ENCODE data around the gene KDM4C.

Gene KDM4C

GRCh38 chr9:7067169-7067568, 309.4 kb downstream of the KDM4C start:
- no peak for DNase-seq

GRCh38 chr9:7071916-7072315, 314.1 kb downstream of the KDM4C start:
- DNase-seq, result no peak

DNA sequence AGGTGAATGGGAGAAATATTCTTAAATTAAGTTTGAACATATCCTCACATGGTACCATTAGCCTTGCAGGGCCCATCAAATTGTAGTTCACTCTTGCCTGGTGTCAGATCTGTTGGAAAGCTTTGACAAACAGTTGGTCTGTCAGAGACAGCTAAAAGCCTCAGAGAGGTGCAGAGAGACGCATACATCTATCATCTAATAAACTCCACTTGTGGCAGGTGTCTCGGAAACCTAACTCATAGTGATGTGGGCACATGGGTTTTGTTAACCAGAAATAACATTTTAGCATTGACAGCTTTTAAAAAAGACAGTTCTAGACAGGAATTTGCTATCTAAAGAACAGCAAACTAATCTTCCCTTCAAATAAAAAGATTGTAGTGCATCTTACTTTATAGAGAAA, 315.9 kb downstream of the KDM4C start:
- no peak for DNase-seq

DNA sequence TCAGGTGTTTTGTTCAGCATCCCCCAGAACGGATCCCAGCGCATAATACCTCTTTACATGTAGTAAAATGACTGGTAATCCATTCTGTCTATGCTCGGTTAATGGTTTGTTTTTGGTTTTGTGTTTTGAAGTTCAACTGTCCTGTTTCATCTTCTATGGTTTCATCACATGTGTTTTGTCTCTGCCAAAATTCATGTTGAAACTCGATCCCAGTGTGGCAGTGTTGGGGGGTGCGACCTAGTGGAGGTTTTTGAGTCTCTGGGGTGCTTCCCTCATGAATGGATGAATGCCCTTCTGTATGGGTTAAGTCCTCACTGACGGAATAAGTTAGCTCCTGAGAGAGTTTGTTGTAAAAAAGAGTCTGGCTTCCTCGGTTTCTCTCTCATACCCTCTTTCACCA, 317.4 kb downstream of the KDM4C start:
- no peak for DNase-seq

DNA sequence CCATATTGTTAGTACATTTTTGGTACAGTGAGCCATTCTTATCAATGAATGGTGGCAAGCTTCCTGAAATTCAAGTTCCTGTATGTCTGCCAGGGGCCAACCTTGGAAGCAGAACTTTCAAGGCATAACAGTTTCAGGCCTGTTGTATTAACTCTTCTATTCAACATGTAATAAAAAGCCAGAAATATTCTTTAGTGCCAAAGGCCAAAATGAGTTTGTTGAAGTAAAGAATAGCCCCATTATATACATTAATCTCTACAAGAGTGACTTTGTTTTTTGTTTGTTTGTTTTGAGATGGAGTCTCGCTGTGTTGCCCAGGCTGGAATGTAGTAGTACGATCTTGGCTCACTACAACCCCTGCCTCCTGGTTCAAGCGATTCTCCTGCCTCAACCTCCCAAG, 321.3 kb downstream of the KDM4C start:
- no peak for DNase-seq

- DNase-seq, result no peak
Observed at GRCh38 chr9:7081065-7081600, 323.4 kb downstream of the KDM4C start.

GRCh38 chr9:7083192-7083591, 325.4 kb downstream of the KDM4C start:
- no peak for DNase-seq

GRCh38 chr9:7085357-7085756, 327.6 kb downstream of the KDM4C start:
- no peak for DNase-seq

DNA sequence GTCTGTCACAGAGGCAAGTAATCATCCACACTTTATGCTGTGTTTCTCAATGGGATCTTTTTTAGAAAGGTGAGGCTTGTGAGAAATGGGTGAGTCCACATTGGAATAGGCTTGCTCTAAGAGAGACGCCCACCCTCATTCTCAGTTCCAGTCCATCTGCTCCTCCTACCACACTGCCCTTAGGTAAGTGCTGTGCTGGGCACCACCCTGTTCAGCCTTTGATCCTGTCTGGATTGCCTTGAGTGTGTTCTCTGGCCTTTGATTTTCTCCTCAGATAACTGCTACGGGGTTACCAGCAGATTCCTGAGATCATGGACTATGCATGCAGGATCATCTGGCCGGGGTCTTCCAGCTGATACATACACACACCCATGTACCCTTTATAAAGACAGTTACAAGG, 328.6 kb downstream of the KDM4C start:
- no peak for DNase-seq

GRCh38 chr9:7088611-7089010, 330.8 kb downstream of the KDM4C start:
- DNase-seq, result no peak

DNA sequence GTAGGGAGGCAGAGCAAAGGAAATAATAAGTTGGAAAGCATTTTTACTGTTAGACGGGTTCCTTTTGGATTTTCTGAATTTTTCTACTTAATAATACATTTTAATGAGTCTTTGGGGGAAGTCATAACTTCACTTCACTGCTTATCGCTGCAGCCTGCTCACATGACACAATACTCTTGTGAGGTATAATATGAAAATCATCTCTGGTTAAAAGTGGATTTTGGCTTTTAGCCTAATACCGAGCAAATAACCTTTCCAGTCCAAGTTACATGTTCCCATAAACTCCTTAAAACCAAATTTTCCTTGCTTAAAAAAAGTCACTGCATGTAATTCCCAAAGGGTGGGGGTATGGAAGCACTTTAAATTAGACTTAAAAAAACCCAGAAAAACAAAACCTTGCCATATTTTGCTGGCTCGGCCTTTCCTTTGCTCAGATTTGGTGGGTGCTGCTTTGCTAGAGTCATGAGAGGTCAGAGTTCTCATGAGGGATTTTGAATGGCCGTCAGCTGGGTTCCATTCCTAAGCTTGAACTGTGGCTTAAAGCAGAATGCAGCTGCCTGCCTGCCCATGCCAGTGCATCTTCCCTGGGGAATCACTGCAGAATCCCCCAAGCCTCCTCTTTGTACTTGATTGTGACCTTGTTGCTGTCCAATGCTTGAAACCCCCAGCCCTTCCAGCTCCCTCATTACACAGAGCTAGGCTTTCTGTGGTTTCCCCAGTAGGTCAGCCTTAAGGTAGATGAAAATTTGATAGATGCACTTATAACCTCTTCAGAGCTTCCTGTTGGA, 331.8 kb downstream of the KDM4C start:
- no peak for DNase-seq

DNA sequence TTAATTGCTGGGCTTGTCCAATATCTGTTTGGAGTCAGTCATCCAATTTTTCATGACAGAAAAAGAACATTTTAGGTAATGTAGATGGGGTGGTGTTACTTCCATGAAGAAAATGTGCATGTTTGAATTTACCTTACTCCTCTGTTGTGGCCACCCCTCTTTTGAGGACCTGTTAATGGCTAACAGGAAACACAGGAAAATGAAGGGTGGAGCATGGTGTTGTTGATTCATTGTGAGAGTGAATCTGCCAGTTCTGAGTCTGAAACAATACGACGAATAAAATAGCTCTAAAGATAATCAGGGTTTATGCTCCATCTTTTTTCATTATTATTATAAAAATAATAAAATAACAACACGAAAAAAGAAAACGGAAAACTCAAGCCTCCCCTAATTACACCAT, 335.3 kb downstream of the KDM4C start:
- no peak for DNase-seq

DNA sequence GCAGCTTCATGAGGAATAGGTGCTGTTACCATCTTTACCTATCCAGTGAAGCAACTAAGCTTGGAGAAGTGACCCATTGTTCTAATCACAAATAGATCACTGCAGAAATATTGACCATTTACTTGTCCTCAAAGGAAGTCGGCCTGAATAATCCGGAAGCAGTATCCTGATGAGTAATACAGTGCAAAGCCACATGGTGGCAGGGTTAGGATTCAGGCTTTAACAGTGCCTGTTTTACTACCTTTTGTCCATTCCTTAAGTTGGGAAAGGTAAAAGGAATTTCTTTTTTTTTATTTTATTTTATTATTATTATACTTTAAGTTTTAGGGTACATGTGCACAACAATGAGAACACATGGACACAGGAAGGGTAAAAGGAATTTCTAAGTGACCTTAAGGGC, 336.3 kb downstream of the KDM4C start:
- no peak for DNase-seq

- no peak for DNase-seq
Observed at GRCh38 chr9:7094576-7094975, 336.8 kb downstream of the KDM4C start.

GRCh38 chr9:7095058-7095457, 337.3 kb downstream of the KDM4C start:
- no peak for DNase-seq

DNA sequence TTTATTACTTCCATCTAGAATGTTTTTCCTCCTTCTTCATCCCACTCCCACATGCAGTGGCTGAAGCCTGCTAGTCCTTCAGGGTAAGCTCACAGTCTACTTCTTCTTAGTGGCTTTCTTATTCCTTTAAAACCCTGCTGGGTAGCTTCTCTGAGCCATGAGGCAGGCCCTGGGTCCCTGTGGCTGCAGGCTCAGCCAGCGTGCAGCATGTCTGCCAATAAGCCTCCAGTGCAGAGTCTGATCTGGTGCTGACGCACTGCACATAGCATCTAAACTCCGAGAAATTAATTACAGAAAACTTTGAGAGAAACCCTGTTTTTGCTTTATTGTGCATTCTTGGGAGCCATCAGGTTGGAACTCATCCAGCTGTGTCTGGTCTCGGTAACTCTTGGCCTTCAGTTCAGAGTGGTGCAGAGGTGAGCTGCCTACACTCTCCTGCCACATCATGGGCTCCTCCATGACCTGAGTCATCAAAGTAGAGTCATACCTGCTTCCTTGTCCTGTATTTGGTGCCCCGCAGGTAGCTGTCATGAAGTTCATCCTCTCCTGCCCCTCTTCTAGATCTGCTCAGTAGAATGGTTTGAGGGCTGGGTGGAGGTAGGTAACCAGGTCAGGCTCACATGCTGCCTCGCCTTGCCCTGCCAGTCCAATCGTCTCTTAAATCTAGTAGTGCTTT, 339.4 kb downstream of the KDM4C start:
- DNase-seq, result no peak

- DNase-seq, result no peak
Observed at GRCh38 chr9:7097785-7098752, 340.3 kb downstream of the KDM4C start.

DNA sequence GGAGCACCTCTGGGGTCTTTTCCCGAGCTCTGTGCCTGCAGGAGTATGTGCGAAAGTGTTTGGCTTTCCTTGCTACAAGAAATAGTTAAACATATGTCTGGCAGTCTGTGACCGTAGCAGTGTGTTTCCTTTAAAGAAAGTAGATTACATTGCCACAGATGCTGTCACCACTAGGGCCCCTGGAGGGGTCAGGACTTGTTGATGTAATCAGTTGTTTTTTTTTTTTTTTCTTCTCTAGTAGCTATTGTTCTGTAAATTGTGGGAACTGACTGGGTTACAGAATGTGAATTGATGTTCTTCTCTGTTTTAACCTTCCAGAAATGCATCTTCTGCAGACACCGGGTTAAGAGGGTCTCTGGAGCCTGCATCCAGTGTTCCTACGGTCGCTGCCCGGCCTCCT, 345.6 kb downstream of the KDM4C start:
- no peak for DNase-seq

DNA sequence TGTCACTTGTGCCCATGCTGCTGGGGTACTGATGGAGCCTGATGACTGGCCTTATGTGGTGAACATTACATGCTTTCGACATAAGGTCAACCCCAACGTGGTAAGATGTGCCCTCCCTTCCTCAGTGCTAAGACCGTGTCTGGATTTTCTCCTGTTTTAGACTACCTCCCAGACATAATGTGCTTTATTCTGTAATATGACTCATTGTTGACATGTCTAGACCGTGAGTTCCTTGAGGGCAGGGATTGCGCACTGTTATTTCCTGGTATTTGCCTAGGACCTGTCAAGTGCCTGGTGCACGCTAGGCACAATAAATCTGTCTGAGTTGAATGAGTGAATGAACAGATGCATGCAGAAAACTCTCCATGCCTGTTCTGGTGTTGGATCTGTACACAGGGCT, 346.0 kb downstream of the KDM4C start:
- DNase-seq, result no peak

GRCh38 chr9:7104625-7105024, 346.9 kb downstream of the KDM4C start:
- DNase-seq, result no peak

DNA sequence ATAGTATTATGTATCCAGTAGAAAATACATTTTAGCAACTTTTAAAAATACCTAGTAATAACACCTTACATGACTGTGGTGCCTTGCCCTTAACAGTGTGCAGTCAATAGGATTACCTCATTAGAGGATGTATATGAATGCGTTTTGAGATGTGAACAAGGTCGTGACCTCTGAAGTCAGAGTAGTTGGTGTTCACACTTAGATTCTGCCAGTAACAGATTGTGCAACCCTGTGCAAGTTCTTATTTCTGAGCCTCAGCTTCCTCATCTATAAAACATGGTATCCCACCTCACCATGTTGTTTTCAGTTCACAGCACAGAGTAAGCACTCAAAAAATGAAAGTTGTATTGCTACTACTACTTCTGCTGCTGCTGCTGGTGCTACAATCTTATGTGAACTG, 347.3 kb downstream of the KDM4C start:
- no peak for DNase-seq

DNA sequence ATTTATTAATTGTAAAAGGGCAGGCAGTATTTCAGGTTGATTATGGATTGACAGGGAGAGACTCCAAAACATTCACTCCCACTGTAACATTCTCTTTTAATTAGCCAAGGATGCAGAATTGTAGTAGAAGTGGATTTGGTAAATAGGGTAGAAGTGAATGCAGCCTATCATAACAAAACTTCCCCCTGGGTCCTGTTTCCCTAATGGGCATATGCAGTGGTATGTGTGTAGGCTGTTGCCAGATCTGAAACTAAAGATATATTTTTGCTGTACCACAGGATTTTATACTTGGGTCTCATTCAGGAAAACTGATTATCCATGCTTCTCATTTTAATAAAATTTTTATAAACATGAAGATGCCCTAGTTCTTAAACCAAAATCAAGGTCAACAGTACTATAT, 351.2 kb downstream of the KDM4C start:
- DNase-seq, result no peak

DNA sequence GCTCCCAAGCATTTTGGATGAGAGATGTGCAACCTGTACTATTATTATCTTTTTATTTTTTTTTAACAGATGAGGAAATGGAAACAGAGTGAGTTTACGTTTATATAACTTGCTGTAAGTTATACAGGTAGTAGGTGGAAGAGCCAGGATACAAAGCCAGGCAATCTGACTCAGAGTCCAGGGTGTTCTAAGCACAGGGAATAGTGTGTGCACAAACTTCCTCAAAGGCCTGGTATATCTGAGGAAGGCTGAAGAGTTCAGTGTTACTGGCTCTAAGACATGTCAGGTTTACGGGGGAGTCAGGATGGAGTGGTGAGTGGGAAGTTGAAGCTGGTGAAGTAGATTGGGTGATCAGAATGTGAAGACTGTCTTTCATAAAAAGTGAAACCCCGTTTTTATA, 353.6 kb downstream of the KDM4C start:
- no peak for DNase-seq

All from stimulated activated CD4-positive, alpha-beta T cell treated with anti-CD3 and anti-CD28 coated beads, Interleukin-4, amount 100 ng/mL, for 4 hours (primary cell).